Progenitor cell of endocrine pancreas (in vitro differentiated cells): ENCODE measurements around the gene ADAMTSL2. TPM values are rescaled to one million over a fixed set of nuclear protein-coding genes. Genes with fewer than 3 reads are reported as not detected.

Experiments
- DNase-seq: peaks from one replicate; pipeline ENCODE4 v3.0.0; 2021; ENCODE audit warnings: low spot score; ENCODE audit not compliant: unreplicated experiment
- H3K27ac Mint-ChIP-seq: 2 replicates; pipeline ENCODE4 v1.8.0; 2021; ENCODE audit warnings: mild to moderate bottlenecking, moderate library complexity, mixed read lengths
- H3K27me3 Mint-ChIP-seq: 2 replicates; pipeline ENCODE4 v1.8.0; 2021; ENCODE audit warnings: mixed read lengths
- H3K36me3 Mint-ChIP-seq: 2 replicates; pipeline ENCODE4 v1.8.0; 2022; ENCODE audit warnings: mixed read lengths; ENCODE audit not compliant: insufficient read depth
- H3K4me1 Mint-ChIP-seq: 2 replicates; pipeline ENCODE4 v1.8.0; 2021; ENCODE audit warnings: low read depth, mixed read lengths
- H3K4me3 Mint-ChIP-seq: 2 replicates; pipeline ENCODE4 v1.8.0; 2021; ENCODE audit warnings: low read depth, mild to moderate bottlenecking, moderate library complexity, mixed read lengths
- H3K9me3 Mint-ChIP-seq: 2 replicates; pipeline ENCODE4 v1.8.0; 2021; ENCODE audit warnings: low read depth, mixed read lengths
- total RNA-seq: library from RNA; stranded (reverse); gene quantifications from 2 replicates; pipeline ENCODE4 v1.2.1, GENCODE V29; 2021
- TF ChIP-seq, protein P1 (sequence below): fragments of 200-600 bp; sonication (generic); IDR thresholded peaks from one replicate; pipeline ENCODE4 v1.5.0; 2021; ENCODE audit warnings: antibody characterized with exemption, mild to moderate bottlenecking; ENCODE audit not compliant: unreplicated experiment

Gene ADAMTSL2
- total RNA-seq, 1 donor from 2014 or later = 0.14 TPM

DNA sequence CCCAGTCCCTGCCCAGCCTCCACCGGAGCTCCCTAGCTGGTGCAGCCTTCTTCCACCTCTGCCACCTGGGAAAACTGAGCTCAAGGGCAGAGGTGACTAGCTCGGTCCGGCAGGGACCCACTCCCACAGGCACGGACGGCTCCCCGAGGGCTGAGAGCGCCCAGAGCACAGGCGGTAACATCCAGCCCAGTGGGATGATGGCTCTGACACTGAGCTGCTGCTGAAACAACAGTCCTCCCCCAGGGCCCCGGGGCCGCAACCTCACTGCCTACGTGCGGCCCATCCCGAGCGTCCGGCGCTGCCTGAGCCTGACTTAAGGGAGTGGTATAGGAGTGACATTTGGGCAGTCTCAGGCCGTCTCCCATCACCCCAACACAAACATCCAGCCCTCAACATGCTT is 70.9 kb downstream of the ADAMTSL2 start:
- peaks cover 55% of the 10 kb centered on the region for H3K27me3 Mint-ChIP-seq
- no peaks in the 10 kb centered on the region for H3K36me3 Mint-ChIP-seq
- TF ChIP-seq, protein P1, sequence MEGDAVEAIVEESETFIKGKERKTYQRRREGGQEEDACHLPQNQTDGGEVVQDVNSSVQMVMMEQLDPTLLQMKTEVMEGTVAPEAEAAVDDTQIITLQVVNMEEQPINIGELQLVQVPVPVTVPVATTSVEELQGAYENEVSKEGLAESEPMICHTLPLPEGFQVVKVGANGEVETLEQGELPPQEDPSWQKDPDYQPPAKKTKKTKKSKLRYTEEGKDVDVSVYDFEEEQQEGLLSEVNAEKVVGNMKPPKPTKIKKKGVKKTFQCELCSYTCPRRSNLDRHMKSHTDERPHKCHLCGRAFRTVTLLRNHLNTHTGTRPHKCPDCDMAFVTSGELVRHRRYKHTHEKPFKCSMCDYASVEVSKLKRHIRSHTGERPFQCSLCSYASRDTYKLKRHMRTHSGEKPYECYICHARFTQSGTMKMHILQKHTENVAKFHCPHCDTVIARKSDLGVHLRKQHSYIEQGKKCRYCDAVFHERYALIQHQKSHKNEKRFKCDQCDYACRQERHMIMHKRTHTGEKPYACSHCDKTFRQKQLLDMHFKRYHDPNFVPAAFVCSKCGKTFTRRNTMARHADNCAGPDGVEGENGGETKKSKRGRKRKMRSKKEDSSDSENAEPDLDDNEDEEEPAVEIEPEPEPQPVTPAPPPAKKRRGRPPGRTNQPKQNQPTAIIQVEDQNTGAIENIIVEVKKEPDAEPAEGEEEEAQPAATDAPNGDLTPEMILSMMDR = no peak
- peaks cover 3% of the 10 kb centered on the region for H3K4me1 Mint-ChIP-seq
- no peaks in the 10 kb centered on the region for H3K9me3 Mint-ChIP-seq
- no peak overlapping the region for H3K4me3 Mint-ChIP-seq
- no peak for DNase-seq
- no peak overlapping the region for H3K27ac Mint-ChIP-seq

DNA sequence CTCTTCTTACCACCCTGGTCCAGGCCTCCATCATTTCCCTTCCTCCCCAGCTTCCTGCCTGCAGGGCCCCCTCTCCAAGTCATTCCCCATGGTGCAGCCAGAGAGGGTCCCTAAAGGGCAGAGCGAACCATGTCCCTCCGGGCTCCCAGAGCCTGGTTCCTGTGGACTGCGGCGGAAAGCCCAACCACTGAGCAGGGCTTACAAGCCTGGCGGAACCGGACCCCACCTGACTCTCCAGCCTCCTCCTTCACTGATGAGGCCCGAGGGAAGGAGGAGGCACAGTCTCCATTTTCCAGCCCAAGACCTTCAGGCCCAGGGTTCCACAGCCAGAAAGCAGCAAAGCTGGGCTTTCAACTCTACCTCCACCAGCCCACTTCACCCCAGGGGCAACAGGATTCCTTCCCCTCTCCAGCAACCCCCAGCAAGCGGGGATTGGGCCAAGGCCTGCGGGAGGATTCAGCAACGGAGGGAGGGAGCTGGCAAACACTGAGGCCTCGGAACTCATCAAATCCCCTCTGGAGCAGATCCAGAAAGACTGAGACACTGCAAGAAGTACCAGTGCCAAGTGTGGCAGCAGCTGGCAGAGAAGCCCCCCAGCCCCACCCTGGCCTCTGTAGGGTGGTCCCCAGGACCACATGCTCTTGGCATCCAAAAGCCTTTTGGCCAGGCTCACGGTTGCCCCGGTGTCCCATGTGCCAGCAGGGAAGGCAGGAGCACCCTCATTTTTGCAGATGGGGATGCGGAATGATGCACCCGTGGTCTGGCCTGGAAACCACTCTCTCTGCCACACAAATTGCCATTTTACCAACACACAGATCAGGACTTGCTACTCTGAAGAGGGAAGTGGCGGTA is 71.6 kb downstream of the ADAMTSL2 start:
- no peak overlapping the region for H3K4me3 Mint-ChIP-seq
- TF ChIP-seq, protein P1 = no peak
- peaks cover 62% of the 10 kb centered on the region for H3K27me3 Mint-ChIP-seq
- DNase-seq = no peak
- H3K9me3 Mint-ChIP-seq = no peaks in the 10 kb centered on the region
- H3K36me3 Mint-ChIP-seq = no peaks in the 10 kb centered on the region
- H3K27ac Mint-ChIP-seq = no peak overlapping the region
- H3K4me1 Mint-ChIP-seq = peaks cover 3% of the 10 kb centered on the region

DNA sequence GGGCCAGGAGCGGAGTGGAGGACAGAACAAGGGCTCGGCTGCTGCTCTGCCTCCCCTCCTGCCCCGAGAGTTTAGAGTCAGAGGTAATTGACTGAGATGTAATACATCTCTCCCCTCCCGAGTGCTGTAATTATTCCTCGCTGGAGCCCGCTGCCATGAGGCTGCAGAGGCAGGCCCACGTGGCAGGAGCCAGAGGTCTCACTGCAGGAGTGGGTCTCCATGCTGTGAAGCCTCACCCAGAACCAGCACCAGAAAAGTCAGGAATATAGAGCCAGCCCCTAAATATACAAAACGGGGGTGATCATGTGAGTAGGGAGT is 72.2 kb downstream of the ADAMTSL2 start:
- DNase-seq = no peak
- H3K36me3 Mint-ChIP-seq = no peaks in the 10 kb centered on the region
- TF ChIP-seq, protein P1 = no peak
- peaks cover 68% of the 10 kb centered on the region for H3K27me3 Mint-ChIP-seq
- H3K27ac Mint-ChIP-seq = no peak overlapping the region
- peaks cover 3% of the 10 kb centered on the region for H3K4me1 Mint-ChIP-seq
- H3K9me3 Mint-ChIP-seq = no peaks in the 10 kb centered on the region
- H3K4me3 Mint-ChIP-seq = no peak overlapping the region

DNA sequence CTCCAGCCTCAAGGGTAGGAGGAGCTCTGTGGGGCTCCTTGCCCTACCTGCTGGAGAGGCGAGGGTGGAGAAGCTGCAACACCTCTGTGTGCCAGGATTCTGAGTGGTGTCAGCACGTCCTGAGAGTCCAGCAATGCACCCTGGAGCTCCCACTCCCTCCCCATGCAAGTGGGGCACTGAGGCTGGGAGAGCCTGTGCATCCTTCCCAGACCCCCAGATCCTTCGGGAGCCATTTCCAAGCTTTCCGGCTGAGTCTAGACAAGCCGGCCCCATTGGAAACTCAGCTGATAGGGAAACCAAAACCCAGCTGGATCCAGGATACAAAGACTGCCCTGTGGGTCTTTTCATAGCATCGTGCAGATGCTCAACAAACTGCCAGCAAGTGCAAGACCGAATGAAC is 72.9 kb downstream of the ADAMTSL2 start:
- Mint-ChIP-seq H3K4me1 (peaks cover 3% of the 10 kb centered on the region), H3K27ac (no peak overlapping the region), H3K4me3 (no peak overlapping the region), H3K36me3 (no peaks in the 10 kb centered on the region), H3K9me3 (no peaks in the 10 kb centered on the region), H3K27me3 (peaks cover 75% of the 10 kb centered on the region)
- TF ChIP-seq, protein P1 = no peak
- DNase-seq = no peak

DNA sequence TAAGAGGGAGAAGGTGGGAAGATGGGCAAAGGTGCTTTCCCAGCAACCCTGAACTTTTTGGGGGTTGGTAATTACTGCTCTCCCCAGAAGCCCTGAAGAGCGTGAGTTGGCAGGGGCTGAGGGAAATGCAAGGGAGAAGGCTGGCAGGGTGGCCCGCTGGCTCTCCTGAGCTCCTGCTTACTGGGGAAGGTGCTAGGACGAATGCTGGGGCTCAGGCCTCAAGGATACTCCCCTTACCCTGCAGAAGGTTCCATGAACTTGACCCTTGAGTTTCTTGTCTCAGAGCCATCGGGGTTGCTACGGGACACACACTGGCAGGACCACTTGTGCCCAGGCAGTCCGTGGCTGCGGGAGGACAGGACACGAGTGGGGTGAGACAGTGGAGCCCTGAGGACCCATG is 73.5 kb downstream of the ADAMTSL2 start:
- no peak overlapping the region for H3K4me3 Mint-ChIP-seq
- peaks cover 3% of the 10 kb centered on the region for H3K4me1 Mint-ChIP-seq
- no peaks in the 10 kb centered on the region for H3K36me3 Mint-ChIP-seq
- no peak for DNase-seq
- H3K9me3 Mint-ChIP-seq = no peaks in the 10 kb centered on the region
- TF ChIP-seq, protein P1 = no peak
- H3K27ac Mint-ChIP-seq = peak overlapping the region; percentile 7
- peaks cover 75% of the 10 kb centered on the region for H3K27me3 Mint-ChIP-seq
